ENCODE results near the gene IZUMO1R. TPM values are rescaled to one million over a fixed set of nuclear protein-coding genes. Genes with fewer than 3 reads are reported as not detected.

IZUMO1R gene
- total and polyA plus RNA-seq, 2 donors (not counting 1 experiment from before 2014, with no cell fraction given) = not detected

DNA sequence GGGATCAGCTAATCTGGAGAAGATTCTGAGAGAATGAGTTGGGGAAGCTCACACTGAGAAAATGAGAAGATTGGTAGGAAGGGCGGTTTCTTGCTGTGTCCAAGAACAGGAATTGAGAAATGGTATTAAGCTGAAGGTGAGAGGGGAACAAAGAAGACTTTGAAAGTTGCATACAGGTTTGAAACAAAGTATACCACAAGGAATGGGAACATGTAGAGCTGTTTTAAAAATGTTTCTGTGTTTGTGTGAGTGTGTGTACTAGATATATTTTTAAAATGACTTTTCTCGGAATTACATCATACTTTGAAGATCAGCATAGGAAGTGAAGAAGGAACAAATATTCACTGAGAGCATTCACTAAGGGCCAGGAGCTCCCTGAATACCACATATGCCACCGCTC is 24.4 kb upstream of the IZUMO1R start:
- no peak for ATAC-seq (ENCODE audit: low read depth)
- WGBS (ENCODE audit: insufficient coverage) = 94% methylated on average over 2 of the region's 3 CpGs
- Mint-ChIP-seq H3K27me3 (no peaks in the 10 kb centered on the region), H3K27ac (no peak overlapping the region), H3K9me3 (ENCODE audit: insufficient read depth) (no peaks in the 10 kb centered on the region), H3K4me3 (no peak overlapping the region), H3K4me1 (no peaks in the 10 kb centered on the region)
- no peaks in the 10 kb centered on the region for H4K20me1 ChIP-seq (ENCODE audit: control insufficient read depth, insufficient read depth, low read length, poor library complexity, severe bottlenecking)
- intact Hi-C loops (cut with micrococcal nuclease) = no loop called here
- no peak overlapping the region for H2AFZ ChIP-seq (ENCODE audit: insufficient read depth, low read depth, low read length, poor library complexity, severe bottlenecking)
- H3K4me1 ChIP-seq (ENCODE audit: control insufficient read depth in 2 of 2, insufficient read depth in 2 of 2, low read length in 2 of 2) = no peaks in the 10 kb centered on the region
- H3K27ac ChIP-seq (ENCODE audit: low read length in 2 of 2) = no peak overlapping the region
- no peak overlapping the region for H3K4me3 ChIP-seq (ENCODE audit: control extremely low read depth in 1 of 5, extremely low read depth in 1 of 5, insufficient read depth in 1 of 5, low read depth in 2 of 5, low read length in 4 of 5)
- H3K79me2 ChIP-seq (ENCODE audit: control insufficient read depth, insufficient read depth, low read length) = no peaks in the 10 kb centered on the region
- H3K9ac ChIP-seq (ENCODE audit: low read length) = no peak overlapping the region
- TF ChIP-seq, protein P1, sequence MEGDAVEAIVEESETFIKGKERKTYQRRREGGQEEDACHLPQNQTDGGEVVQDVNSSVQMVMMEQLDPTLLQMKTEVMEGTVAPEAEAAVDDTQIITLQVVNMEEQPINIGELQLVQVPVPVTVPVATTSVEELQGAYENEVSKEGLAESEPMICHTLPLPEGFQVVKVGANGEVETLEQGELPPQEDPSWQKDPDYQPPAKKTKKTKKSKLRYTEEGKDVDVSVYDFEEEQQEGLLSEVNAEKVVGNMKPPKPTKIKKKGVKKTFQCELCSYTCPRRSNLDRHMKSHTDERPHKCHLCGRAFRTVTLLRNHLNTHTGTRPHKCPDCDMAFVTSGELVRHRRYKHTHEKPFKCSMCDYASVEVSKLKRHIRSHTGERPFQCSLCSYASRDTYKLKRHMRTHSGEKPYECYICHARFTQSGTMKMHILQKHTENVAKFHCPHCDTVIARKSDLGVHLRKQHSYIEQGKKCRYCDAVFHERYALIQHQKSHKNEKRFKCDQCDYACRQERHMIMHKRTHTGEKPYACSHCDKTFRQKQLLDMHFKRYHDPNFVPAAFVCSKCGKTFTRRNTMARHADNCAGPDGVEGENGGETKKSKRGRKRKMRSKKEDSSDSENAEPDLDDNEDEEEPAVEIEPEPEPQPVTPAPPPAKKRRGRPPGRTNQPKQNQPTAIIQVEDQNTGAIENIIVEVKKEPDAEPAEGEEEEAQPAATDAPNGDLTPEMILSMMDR (IDR thresholded peaks at IDR 0.05) = no peak
- no peak for TF ChIP-seq EZH2 (IDR thresholded peaks at IDR 0.05; ENCODE audit: borderline replicate concordance, insufficient read depth, low read depth, low read length, poor library complexity, severe bottlenecking)
- ChIA-PET POLR2A (no interaction called here), CTCF (no interaction called here)
- no peaks in the 10 kb centered on the region for H3K27me3 ChIP-seq (replicated peaks in 1 of 4; ENCODE audit: control extremely low read depth in 1 of 4, control insufficient read depth in 3 of 4, insufficient read depth in 4 of 4, low read length in 3 of 4)
- H3K9me3 ChIP-seq (ENCODE audit: control extremely low read depth in 1 of 3, control insufficient read depth in 2 of 3, insufficient read depth in 1 of 3, low read length in 2 of 3) = no peaks in the 10 kb centered on the region
- H3K4me2 ChIP-seq (replicated peaks; ENCODE audit: low read depth, low read length, poor library complexity, severe bottlenecking) = no peak overlapping the region
- DNase-seq = no peak
- H3K36me3 ChIP-seq (replicated peaks in 1 of 2; ENCODE audit: control extremely low read depth in 1 of 2, control insufficient read depth in 1 of 2, extremely low read depth in 1 of 2, insufficient read depth in 2 of 2, low read length in 1 of 2) = no peaks in the 10 kb centered on the region

DNA sequence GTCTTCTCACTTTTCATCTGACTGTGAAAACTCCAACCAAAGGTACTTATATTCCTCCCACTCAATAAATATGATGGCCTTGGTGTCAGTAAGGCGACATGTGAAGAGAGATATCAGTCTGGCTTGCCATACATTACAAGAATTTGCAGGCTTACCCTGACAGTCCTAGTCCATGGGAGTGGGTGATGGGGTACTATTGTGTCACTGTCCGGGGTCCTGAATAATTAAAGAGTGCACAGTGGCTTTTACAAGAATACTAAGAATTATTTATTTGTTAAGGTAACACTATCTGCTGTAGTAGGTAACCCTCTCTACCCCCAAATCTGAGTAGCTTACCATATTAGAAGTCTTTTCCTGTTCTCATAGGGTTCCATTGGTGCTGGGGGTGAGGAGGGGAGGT is 23.1 kb upstream of the IZUMO1R start:
- H3K27me3 Mint-ChIP-seq = no peaks in the 10 kb centered on the region
- no peaks in the 10 kb centered on the region for H3K9me3 Mint-ChIP-seq (ENCODE audit: insufficient read depth)
- Histone ChIP-seq H3K9ac (ENCODE audit: low read length) (no peak overlapping the region), H3K36me3 (replicated peaks in 1 of 2; ENCODE audit: control extremely low read depth in 1 of 2, control insufficient read depth in 1 of 2, extremely low read depth in 1 of 2, insufficient read depth in 2 of 2, low read length in 1 of 2) (no peaks in the 10 kb centered on the region), H3K27ac (ENCODE audit: low read length in 2 of 2) (no peak overlapping the region), H3K4me2 (replicated peaks; ENCODE audit: low read depth, low read length, poor library complexity, severe bottlenecking) (no peak overlapping the region), H3K4me3 (ENCODE audit: control extremely low read depth in 1 of 5, extremely low read depth in 1 of 5, insufficient read depth in 1 of 5, low read depth in 2 of 5, low read length in 4 of 5) (no peak overlapping the region), H3K9me3 (ENCODE audit: control extremely low read depth in 1 of 3, control insufficient read depth in 2 of 3, insufficient read depth in 1 of 3, low read length in 2 of 3) (no peaks in the 10 kb centered on the region), H3K4me1 (ENCODE audit: control insufficient read depth in 2 of 2, insufficient read depth in 2 of 2, low read length in 2 of 2) (no peaks in the 10 kb centered on the region), H3K27me3 (replicated peaks in 1 of 4; ENCODE audit: control extremely low read depth in 1 of 4, control insufficient read depth in 3 of 4, insufficient read depth in 4 of 4, low read length in 3 of 4) (no peaks in the 10 kb centered on the region), H2AFZ (ENCODE audit: insufficient read depth, low read depth, low read length, poor library complexity, severe bottlenecking) (no peak overlapping the region), H4K20me1 (ENCODE audit: control insufficient read depth, insufficient read depth, low read length, poor library complexity, severe bottlenecking) (no peaks in the 10 kb centered on the region), H3K79me2 (ENCODE audit: control insufficient read depth, insufficient read depth, low read length) (no peaks in the 10 kb centered on the region)
- no peak for ATAC-seq (ENCODE audit: low read depth)
- intact Hi-C loops (cut with micrococcal nuclease) = no loop called here
- ChIA-PET POLR2A (no interaction called here), CTCF (no interaction called here)
- no CpG with 5 or more reads among the region's 2 CpGs for WGBS (ENCODE audit: insufficient coverage)
- no peak overlapping the region for H3K4me3 Mint-ChIP-seq
- H3K27ac Mint-ChIP-seq = no peak overlapping the region
- no peak for DNase-seq
- no peaks in the 10 kb centered on the region for H3K4me1 Mint-ChIP-seq
- TF ChIP-seq, protein P1 (IDR thresholded peaks at IDR 0.05) = no peak
- TF ChIP-seq EZH2 (IDR thresholded peaks at IDR 0.05; ENCODE audit: borderline replicate concordance, insufficient read depth, low read depth, low read length, poor library complexity, severe bottlenecking) = no peak

All from B cell (primary cell).